ENCODE results near the gene PCDHGB4. TPM values are rescaled to one million over a fixed set of nuclear protein-coding genes. Genes with fewer than 3 reads are reported as not detected.

The PCDHGB4 gene
- total and polyA plus RNA-seq, 9 of the 15 experiments (the other 6 are each of a cell fraction or from before 2014, with no cell fraction given) = 0.01 to 0.14 (median 0.03) TPM; not detected in 5

DNA sequence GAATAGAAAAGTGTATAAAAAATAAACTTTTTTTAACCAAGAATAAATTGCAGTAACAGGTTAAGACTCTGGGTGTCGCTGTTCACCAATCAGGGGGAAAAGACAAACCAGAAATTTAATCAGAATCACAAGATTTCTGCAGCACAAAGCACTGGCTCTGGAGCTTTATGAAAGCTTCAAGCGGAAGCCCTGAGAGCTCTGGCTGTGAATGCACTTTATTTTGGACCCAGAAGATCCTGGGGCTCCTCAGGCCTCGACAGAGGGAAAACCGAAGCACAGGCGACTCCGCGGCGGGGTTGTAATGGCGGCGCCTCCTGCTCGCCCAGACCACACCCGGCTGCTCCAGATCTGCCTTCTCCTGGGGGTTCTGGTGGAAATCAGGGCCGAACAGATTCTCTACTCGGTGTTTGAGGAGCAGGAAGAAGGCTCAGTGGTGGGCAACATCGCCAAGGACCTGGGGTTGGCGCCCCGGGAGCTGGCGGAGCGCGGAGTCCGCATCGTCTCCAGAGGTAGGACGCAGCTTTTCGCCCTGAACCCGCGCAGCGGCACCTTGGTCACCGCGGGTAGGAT lies 32.5 kb upstream of the PCDHGB4 start, which contains the start of gene PCDHGA4 (continued):
- TF ChIP-seq ZNF12 (CRISPR knock-in tag; IDR thresholded peaks at IDR 0.05) = no peak
- peak; percentile 13; the same call in 1 of the 2 replicates for TF ChIP-seq PHF8 (IDR thresholded peaks at IDR 0.05; ENCODE audit: borderline replicate concordance, low read length)
- no peak for TF ChIP-seq ILK (tag; IDR thresholded peaks at IDR 0.05; ENCODE audit: borderline replicate concordance, low read depth)
- no peak for TF ChIP-seq ZNF316 (IDR thresholded peaks at IDR 0.05)
- TF ChIP-seq SOX6 (IDR thresholded peaks at IDR 0.05) = no peak
- no peak for TF ChIP-seq ZBED1 (IDR thresholded peaks at IDR 0.05)
- TF ChIP-seq ELF2 (CRISPR knock-in tag; IDR thresholded peaks at IDR 0.05) = no peak
- TF ChIP-seq ZSCAN32 (CRISPR knock-in tag; IDR thresholded peaks at IDR 0.05) = no peak
- TF ChIP-seq, protein P1, sequence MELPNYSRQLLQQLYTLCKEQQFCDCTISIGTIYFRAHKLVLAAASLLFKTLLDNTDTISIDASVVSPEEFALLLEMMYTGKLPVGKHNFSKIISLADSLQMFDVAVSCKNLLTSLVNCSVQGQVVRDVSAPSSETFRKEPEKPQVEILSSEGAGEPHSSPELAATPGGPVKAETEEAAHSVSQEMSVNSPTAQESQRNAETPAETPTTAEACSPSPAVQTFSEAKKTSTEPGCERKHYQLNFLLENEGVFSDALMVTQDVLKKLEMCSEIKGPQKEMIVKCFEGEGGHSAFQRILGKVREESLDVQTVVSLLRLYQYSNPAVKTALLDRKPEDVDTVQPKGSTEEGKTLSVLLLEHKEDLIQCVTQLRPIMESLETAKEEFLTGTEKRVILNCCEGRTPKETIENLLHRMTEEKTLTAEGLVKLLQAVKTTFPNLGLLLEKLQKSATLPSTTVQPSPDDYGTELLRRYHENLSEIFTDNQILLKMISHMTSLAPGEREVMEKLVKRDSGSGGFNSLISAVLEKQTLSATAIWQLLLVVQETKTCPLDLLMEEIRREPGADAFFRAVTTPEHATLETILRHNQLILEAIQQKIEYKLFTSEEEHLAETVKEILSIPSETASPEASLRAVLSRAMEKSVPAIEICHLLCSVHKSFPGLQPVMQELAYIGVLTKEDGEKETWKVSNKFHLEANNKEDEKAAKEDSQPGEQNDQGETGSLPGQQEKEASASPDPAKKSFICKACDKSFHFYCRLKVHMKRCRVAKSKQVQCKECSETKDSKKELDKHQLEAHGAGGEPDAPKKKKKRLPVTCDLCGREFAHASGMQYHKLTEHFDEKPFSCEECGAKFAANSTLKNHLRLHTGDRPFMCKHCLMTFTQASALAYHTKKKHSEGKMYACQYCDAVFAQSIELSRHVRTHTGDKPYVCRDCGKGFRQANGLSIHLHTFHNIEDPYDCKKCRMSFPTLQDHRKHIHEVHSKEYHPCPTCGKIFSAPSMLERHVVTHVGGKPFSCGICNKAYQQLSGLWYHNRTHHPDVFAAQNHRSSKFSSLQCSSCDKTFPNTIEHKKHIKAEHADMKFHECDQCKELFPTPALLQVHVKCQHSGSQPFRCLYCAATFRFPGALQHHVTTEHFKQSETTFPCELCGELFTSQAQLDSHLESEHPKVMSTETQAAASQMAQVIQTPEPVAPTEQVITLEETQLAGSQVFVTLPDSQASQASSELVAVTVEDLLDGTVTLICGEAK (IDR thresholded peaks at IDR 0.05) = no peak
- TF ChIP-seq, protein P1 (CRISPR knock-in tag; IDR thresholded peaks at IDR 0.05) = no peak
- peak; percentile 47 to 69 (median 64); a peak in 4 of 6 replicates for TF ChIP-seq CTCF (IDR thresholded peaks at IDR 0.05 in 2 of 3, conservative IDR thresholded peaks at IDR 0.05 in 1 of 3; ENCODE audit: insufficient read depth in 2 of 3, low read depth in 1 of 3, low read length in 3 of 3)
- TF ChIP-seq L3MBTL2 (IDR thresholded peaks at IDR 0.05) = peak; percentile 62; the same call in 1 of the 2 replicates
- no peak for TF ChIP-seq RFX1 (IDR thresholded peaks at IDR 0.05)
- TF ChIP-seq NFE2L1 (tag; IDR thresholded peaks at IDR 0.05; ENCODE audit: borderline replicate concordance, low read depth) = no peak
- no peak for TF ChIP-seq NR4A1 (CRISPR knock-in tag; IDR thresholded peaks at IDR 0.05)
- TF ChIP-seq NR4A1 (tag; IDR thresholded peaks at IDR 0.05) = no peak
- no peak for TF ChIP-seq GABPB2 (CRISPR knock-in tag; conservative IDR thresholded peaks at IDR 0.05)
- no peak for TF ChIP-seq ZNF274 (IDR thresholded peaks at IDR 0.05; ENCODE audit: borderline replicate concordance, low read depth, low read length)
- no peak for TF ChIP-seq NR2C1 (IDR thresholded peaks at IDR 0.05)
- TF ChIP-seq NR2C1 (tag; IDR thresholded peaks at IDR 0.05) = no peak
- TF ChIP-seq ADNP (tag; IDR thresholded peaks at IDR 0.05) = no peak
